Endodermal cell (in vitro differentiated cells): ENCODE measurements around the gene SKOR1. TPM values are rescaled to one million over a fixed set of nuclear protein-coding genes. Genes with fewer than 3 reads are reported as not detected.

Source experiments
- DNase-seq: peaks from one replicate; pipeline ENCODE4 v3.0.0-alpha.2; 2017
- H3K27ac ChIP-seq: 2 replicates; pipeline ENCODE4 v1.5.1; 2013; ENCODE audit warnings: mild to moderate bottlenecking, low read depth, low read length, moderate library complexity
- H3K27me3 ChIP-seq: 2 replicates; pipeline ENCODE4 v1.6.1; 2013; ENCODE audit warnings: mild to moderate bottlenecking, low read length, moderate library complexity; ENCODE audit not compliant: insufficient read depth, control insufficient read depth, poor library complexity, severe bottlenecking
- H3K36me3 ChIP-seq: 2 replicates; pipeline ENCODE4 v1.7.0; 2013; ENCODE audit warnings: mild to moderate bottlenecking, low read length, moderate library complexity; ENCODE audit not compliant: control insufficient read depth, insufficient read depth
- H3K4me1 ChIP-seq: one replicate; pipeline ENCODE4 v1.7.0; 2013; ENCODE audit warnings: low read length; ENCODE audit not compliant: control insufficient read depth, insufficient read depth
- H3K4me3 ChIP-seq: 2 replicates; pipeline ENCODE4 v1.5.1; 2013; ENCODE audit warnings: mild to moderate bottlenecking, low read length, moderate library complexity
- H3K9ac ChIP-seq: 2 replicates; pipeline ENCODE4 v1.6.1; 2013; ENCODE audit warnings: mild to moderate bottlenecking, low read length, moderate library complexity; ENCODE audit not compliant: poor library complexity, severe bottlenecking; ENCODE audit errors: extremely low read depth
- H3K9me3 ChIP-seq: 2 replicates; pipeline ENCODE4 v1.6.1; 2013; ENCODE audit warnings: mild to moderate bottlenecking, low read length, moderate library complexity; ENCODE audit not compliant: control insufficient read depth
- H3K27ac Mint-ChIP-seq: 2 replicates; pipeline ENCODE4 v1.8.0; 2020; ENCODE audit warnings: mixed read lengths
- H3K27me3 Mint-ChIP-seq: 2 replicates; pipeline ENCODE4 v1.8.0; 2021; ENCODE audit warnings: mild to moderate bottlenecking, mixed read lengths; ENCODE audit not compliant: insufficient read depth
- H3K36me3 Mint-ChIP-seq: 2 replicates; pipeline ENCODE4 v1.8.0; 2020; ENCODE audit warnings: low read depth, mixed read lengths
- H3K4me1 Mint-ChIP-seq: 2 replicates; pipeline ENCODE4 v1.8.0; 2020; ENCODE audit warnings: mixed read lengths
- H3K4me3 Mint-ChIP-seq: 2 replicates; pipeline ENCODE4 v1.8.0; 2020; ENCODE audit warnings: mild to moderate bottlenecking, moderate library complexity, mixed read lengths
- H3K9me3 Mint-ChIP-seq: 2 replicates; pipeline ENCODE4 v1.8.0; 2020; ENCODE audit warnings: mild to moderate bottlenecking, mixed read lengths
- WGBS, 2 experiments: methylation state at CpG; one replicate each; pipeline versions ENCODE4 v1.1.5 to v1.1.7; 2013; ENCODE audit warnings: missing lambda C conversion rate in 2 of 2, mixed read lengths in 1 of 2; ENCODE audit not compliant: insufficient coverage in 1 of 2, insufficient read length in 1 of 2; 5-methylcytosine and 5-hydroxymethylcytosine counted together
- total RNA-seq, 2 donors: library from RNA; stranded (reverse); fragmentation: NEBNext Ultra II Directional in 1 of 2; extraction: Animal tissue kit (Norgen Biotek cat#: 25700) in 1 of 2; gene quantifications; 2 replicates in 1 of 2; 3 replicates in 1 of 2; pipeline ENCODE4 v1.2.1, GENCODE V29; 2021
- TF ChIP-seq, protein P1 (sequence below): fragments of 200-600 bp; sonication (generic); conservative IDR thresholded peaks from 2 replicates; pipeline ENCODE4 v1.5.0; 2021; ENCODE audit warnings: antibody characterized with exemption, mild to moderate bottlenecking

Gene SKOR1
- total RNA-seq, 2 donors from 2014 or later, result 0.37 to 0.51 TPM

DNA sequence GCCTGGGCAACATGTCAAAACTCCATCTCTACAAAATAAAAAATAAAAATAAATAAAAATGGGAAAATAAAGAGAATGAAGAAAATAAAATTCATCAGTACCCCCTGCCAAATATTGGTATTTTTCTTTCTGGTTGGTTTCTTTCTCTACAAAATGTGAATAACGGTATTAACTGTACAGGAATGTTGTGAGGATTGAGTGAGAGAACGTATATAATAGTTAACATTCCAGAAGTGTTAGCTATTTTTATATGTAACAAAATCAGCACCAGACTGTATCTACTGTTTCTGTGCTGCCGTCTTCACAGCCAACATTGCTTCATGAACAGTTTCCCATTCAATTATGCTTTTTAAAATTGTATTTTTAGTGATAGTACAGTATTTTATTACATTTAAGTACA lies 40.0 kb downstream of the SKOR1 start:
- Histone ChIP-seq H3K36me3 (no peaks in the 10 kb centered on the region), H3K4me3 (no peak overlapping the region), H3K27me3 (peaks cover 6% of the 10 kb centered on the region), H3K27ac (no peak overlapping the region), H3K9ac (no peak overlapping the region), H3K4me1 (peaks cover 3% of the 10 kb centered on the region), H3K9me3 (peaks cover 9% of the 10 kb centered on the region)
- H3K4me1 Mint-ChIP-seq, result peaks cover 12% of the 10 kb centered on the region
- peaks cover 3% of the 10 kb centered on the region for H3K36me3 Mint-ChIP-seq
- TF ChIP-seq, protein P1, sequence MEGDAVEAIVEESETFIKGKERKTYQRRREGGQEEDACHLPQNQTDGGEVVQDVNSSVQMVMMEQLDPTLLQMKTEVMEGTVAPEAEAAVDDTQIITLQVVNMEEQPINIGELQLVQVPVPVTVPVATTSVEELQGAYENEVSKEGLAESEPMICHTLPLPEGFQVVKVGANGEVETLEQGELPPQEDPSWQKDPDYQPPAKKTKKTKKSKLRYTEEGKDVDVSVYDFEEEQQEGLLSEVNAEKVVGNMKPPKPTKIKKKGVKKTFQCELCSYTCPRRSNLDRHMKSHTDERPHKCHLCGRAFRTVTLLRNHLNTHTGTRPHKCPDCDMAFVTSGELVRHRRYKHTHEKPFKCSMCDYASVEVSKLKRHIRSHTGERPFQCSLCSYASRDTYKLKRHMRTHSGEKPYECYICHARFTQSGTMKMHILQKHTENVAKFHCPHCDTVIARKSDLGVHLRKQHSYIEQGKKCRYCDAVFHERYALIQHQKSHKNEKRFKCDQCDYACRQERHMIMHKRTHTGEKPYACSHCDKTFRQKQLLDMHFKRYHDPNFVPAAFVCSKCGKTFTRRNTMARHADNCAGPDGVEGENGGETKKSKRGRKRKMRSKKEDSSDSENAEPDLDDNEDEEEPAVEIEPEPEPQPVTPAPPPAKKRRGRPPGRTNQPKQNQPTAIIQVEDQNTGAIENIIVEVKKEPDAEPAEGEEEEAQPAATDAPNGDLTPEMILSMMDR, result no peak
- peaks cover 13% of the 10 kb centered on the region for H3K9me3 Mint-ChIP-seq
- H3K27ac Mint-ChIP-seq, result no peak overlapping the region
- DNase-seq, result no peak
- WGBS, 2 experiments, result 100% methylated on average over 1 of the region's 3 CpGs; no CpG with 5 or more reads in 1 of the 2 experiments
- H3K4me3 Mint-ChIP-seq, result no peak overlapping the region
- peaks cover 20% of the 10 kb centered on the region for H3K27me3 Mint-ChIP-seq

DNA sequence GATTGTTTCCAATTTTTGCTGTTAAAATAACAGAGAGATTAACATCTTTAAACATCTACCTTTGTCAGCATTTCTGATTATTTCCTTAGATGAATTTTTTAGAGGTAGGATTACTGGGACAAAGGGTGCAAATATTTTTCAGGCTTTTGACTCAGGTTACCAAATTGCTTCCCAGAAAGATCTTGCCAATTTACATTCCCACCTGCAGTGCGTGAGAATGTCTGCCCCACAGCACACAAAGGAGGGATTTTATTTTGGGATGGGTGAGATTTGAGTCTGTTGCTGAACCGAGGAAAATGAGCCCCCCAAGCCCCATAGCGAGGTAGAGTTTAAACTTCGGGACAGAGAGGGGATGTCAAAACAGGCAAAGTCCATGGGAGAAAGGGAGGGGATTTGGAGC lies 40.5 kb downstream of the SKOR1 start:
- Mint-ChIP-seq H3K4me1 (peaks cover 12% of the 10 kb centered on the region), H3K9me3 (peaks cover 16% of the 10 kb centered on the region), H3K36me3 (peaks cover 3% of the 10 kb centered on the region), H3K27me3 (peaks cover 20% of the 10 kb centered on the region), H3K4me3 (no peak overlapping the region), H3K27ac (peak overlapping the region; percentile 53)
- TF ChIP-seq, protein P1, result no peak
- Histone ChIP-seq H3K4me1 (peaks cover 3% of the 10 kb centered on the region), H3K9me3 (peaks cover 14% of the 10 kb centered on the region), H3K27me3 (peaks cover 6% of the 10 kb centered on the region), H3K27ac (no peak overlapping the region), H3K9ac (no peak overlapping the region), H3K36me3 (no peaks in the 10 kb centered on the region), H3K4me3 (no peak overlapping the region)
- peak; percentile 73 for DNase-seq
- 50% methylated on average over 1 to 4 of the region's 4 CpGs for whole genome bisulfite sequencing, 2 experiments

DNA sequence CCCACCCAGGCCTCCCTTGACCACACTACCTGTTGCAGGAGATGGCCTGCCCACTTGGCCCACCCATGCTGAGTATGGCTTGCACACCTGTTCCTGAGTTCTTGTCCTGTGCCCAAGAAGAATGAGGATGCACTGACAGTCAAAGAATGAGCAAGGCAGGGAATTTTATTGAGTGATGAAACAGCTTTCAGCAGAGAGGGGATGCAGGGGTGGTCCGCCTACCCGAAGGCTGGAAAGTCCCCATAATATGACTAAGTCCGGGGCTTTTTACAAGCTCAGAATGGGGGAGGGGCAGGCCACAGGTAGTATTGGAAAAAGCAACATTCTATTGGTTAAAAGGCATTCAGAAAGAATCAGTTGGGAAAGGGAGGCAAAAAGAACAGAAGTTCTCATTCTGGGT lies 44.4 kb downstream of the SKOR1 start:
- no peaks in the 10 kb centered on the region for H3K36me3 ChIP-seq
- DNase-seq, result no peak
- TF ChIP-seq, protein P1, result no peak
- 85 to 93% methylated on average over 3 of the region's 3 CpGs for WGBS, 2 experiments
- H3K9ac ChIP-seq, result no peak overlapping the region
- no peak overlapping the region for H3K27ac Mint-ChIP-seq
- H3K4me1 Mint-ChIP-seq, result peaks cover 8% of the 10 kb centered on the region
- H3K4me1 ChIP-seq, result peaks cover 3% of the 10 kb centered on the region
- H3K27ac ChIP-seq, result no peak overlapping the region
- H3K9me3 Mint-ChIP-seq, result peaks cover 32% of the 10 kb centered on the region
- no peaks in the 10 kb centered on the region for H3K27me3 Mint-ChIP-seq
- no peak overlapping the region for H3K4me3 ChIP-seq
- H3K4me3 Mint-ChIP-seq, result no peak overlapping the region
- peaks cover 3% of the 10 kb centered on the region for H3K36me3 Mint-ChIP-seq
- H3K9me3 ChIP-seq, result peaks cover 23% of the 10 kb centered on the region
- no peaks in the 10 kb centered on the region for H3K27me3 ChIP-seq
